NT2/D1 (cell line): ENCODE measurements around the gene LAMP1.
"Not testable (repeated sequence)": the region's sequence is repeated elsewhere in the genome, so short reads cannot be mapped to it uniquely, and the experiment has no call there.

Source experiments
- DNase-seq: peaks from one replicate; pipeline ENCODE4 v3.0.0-alpha.2; 2011; ENCODE audit warnings: low read depth, low spot score
- H3K27me3 ChIP-seq: 2 replicates; pipeline ENCODE4 v1.6.0; 2011; ENCODE audit warnings: mild to moderate bottlenecking; ENCODE audit not compliant: insufficient read length, insufficient read depth
- H3K36me3 ChIP-seq: 2 replicates; pipeline ENCODE4 v1.6.1; 2011; ENCODE audit warnings: mild to moderate bottlenecking, low read length, mixed read lengths; ENCODE audit not compliant: insufficient read depth, insufficient read length
- H3K4me1 ChIP-seq: 2 replicates; pipeline ENCODE4 v1.5.1; 2011; ENCODE audit not compliant: insufficient read depth, insufficient read length
- H3K4me3 ChIP-seq: 2 replicates; pipeline ENCODE4 v1.5.1; 2011; ENCODE audit warnings: low read depth; ENCODE audit not compliant: insufficient read length
- H3K9ac ChIP-seq: 2 replicates; pipeline ENCODE4 v1.6.0; 2011; ENCODE audit warnings: low read depth; ENCODE audit not compliant: insufficient read length
- H3K9me3 ChIP-seq: 2 replicates; pipeline ENCODE4 v1.5.1; 2011; ENCODE audit warnings: mild to moderate bottlenecking, low read length; ENCODE audit not compliant: insufficient read depth
- SUZ12 ChIP-seq: IDR thresholded peaks from 2 replicates; pipeline ENCODE4 v1.6.1; 2011; ENCODE audit not compliant: insufficient read length, insufficient read depth; ENCODE audit errors: extremely low read depth
- YY1 ChIP-seq: IDR thresholded peaks from 2 replicates; pipeline ENCODE4 v1.6.1; 2011; ENCODE audit not compliant: insufficient read length, insufficient read depth
- ZNF274 ChIP-seq: IDR thresholded peaks from 2 replicates; pipeline ENCODE4 v1.6.1; 2011; ENCODE audit warnings: mild to moderate bottlenecking, low read depth, low read length

The LAMP1 gene

DNA sequence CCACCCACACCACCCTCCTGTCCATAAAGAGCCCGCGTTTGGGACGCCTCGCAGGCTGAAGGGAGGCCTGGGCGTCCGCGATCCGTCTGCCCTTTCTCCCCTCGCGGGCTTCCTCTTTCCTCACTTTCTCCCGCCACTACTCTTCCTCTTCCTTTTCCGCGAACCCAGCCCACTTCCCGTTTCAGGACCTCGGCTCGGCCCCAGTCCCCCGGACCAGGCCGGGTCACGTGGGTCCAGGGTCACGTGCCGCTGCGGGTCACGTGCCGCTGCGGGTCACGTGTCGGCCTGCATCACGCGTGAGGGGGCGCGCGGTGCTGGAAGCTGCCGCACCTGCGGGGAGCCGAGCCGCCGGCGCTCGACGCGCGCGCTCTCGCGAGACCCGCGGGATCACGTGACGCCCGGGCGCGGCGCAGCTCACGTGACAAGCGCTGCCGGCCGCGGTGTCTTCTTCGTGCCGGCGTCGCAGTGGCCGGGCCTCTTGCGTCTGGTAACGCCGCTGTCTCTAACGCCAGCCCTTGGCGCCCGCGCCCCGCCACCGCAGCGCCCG is at the start of gene LAMP1:
TSS of gene LAMP1 (plus strand) at position 417 of the 547 bp plus-strand sequence. CDS start 196 bp downstream, outside the sequence.
- Histone ChIP-seq H3K36me3 (peaks cover 3% of the 10 kb centered on the region), H3K4me1 (no peaks in the 10 kb centered on the region), H3K9ac (peak within 1 kb of the TSS; percentile 86), H3K4me3 (peak within 1 kb of the TSS; percentile 81), H3K9me3 (no peaks in the 10 kb centered on the region), H3K27me3 (peaks cover 4% of the 10 kb centered on the region)
- TF ChIP-seq YY1 (no peak), ZNF274 (no peak), SUZ12 (no peak)
- peak; percentile 97 for DNase-seq

DNA sequence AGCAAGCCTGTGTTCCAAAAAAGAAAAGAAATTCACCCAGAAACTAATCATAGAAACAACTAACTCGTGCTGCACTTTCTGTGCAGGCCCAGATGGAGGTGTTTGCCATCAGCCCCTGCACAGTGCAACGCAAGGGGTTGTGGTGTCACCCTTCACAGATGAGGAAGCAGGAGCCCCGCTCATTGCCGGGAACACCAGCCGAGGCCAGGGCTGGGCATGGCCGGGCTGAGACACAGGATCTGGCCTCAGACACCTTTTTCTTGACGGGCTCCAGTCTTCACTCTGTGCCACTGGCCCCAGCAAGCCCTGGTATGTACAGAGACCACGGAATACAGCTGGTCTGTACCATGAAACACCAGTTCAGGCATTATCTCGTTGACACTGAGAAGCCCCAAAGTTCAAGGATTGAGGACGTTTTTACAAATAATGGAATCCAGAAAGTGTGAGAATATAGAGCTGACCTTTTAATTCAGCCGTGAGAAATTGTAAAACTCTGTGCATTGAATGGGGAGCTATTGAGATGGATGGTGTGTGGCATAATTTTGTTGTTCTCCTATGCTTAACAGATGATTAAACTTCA is 44.4 kb upstream of the LAMP1 start:
- Histone ChIP-seq H3K36me3 (peaks cover 92% of the 10 kb centered on the region), H3K4me3 (no peak overlapping the region), H3K9ac (no peak overlapping the region), H3K4me1 (no peaks in the 10 kb centered on the region), H3K9me3 (no peaks in the 10 kb centered on the region), H3K27me3 (no peaks in the 10 kb centered on the region)
- no peak for DNase-seq
- no peak for TF ChIP-seq SUZ12
- TF ChIP-seq YY1 = no peak
- TF ChIP-seq ZNF274 = no peak

DNA sequence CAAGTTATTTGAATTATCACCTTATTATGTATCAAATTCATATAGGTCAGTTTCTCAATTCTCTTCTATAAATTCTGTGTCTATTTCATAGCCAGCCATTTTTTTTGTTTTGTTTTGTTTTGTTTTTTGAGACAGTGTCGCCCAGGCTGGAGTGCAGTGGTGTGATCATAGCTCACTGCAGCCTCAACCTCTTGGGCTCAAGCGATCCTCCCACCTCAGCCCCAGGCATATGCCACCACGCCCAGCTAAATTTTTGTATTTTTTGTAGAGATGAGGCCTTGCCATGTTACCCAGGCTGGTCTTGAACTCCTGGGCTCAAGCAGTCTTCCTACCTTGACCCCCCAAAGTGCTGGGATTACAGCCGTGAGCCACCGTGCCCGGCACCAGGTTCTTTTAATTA is 39.1 kb upstream of the LAMP1 start:
- H3K9ac ChIP-seq, H3K4me1 ChIP-seq, H3K9me3 ChIP-seq, H3K27me3 ChIP-seq, DNase-seq, H3K4me3 ChIP-seq: not testable (repeated sequence)
- peaks cover 79% of the 10 kb centered on the region for H3K36me3 ChIP-seq

DNA sequence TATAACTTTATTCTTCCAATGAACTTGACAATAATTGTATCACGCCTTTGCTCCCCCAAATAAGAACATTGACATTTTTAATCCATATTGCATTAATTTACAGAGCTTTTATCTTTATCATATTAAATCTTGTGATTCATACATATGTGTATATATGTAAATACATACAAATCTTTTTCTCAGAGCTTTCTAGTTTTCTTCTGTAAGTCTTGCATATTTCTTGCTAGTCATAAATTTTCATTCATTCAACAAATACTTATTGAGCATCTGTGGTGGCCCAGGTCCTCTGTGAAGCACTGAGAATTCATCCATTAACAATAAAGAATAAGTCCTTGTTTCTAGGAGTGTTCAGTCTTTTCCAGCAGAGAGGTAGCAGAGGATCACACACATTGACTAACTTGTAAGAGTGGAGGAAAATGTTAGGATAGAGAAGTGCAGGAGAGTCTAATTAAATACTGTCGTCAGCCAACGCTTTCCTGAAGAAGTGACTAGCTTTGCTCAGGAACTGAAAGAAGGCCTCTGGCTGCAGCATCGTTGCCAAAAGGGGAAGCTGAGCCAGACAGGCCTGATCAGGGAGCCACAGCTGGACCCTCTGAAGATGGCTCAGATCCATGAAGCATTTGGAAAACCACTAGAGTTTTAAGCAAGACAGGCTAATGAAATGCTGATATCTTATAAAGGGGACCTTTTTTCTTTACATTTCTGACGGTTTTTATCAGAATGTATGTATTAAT is 38.6 kb upstream of the LAMP1 start:
- Histone ChIP-seq H3K4me1 (no peaks in the 10 kb centered on the region), H3K9ac (no peak overlapping the region), H3K27me3 (no peaks in the 10 kb centered on the region), H3K9me3 (no peaks in the 10 kb centered on the region), H3K36me3 (peaks cover 78% of the 10 kb centered on the region), H3K4me3 (no peak overlapping the region)
- DNase-seq = no peak
- TF ChIP-seq ZNF274 = no peak
- TF ChIP-seq SUZ12 = no peak

- no peak for DNase-seq
- Histone ChIP-seq H3K27me3 (no peaks in the 10 kb centered on the region), H3K4me1 (no peaks in the 10 kb centered on the region), H3K4me3 (no peak overlapping the region), H3K9me3 (no peaks in the 10 kb centered on the region), H3K36me3 (peaks cover 68% of the 10 kb centered on the region), H3K9ac (no peak overlapping the region)
- TF ChIP-seq ZNF274 (no peak), YY1 (no peak), SUZ12 (no peak)
Observed at GRCh38 chr13:113260996-113261395, 36.0 kb upstream of the LAMP1 start.

- H3K9me3 ChIP-seq, DNase-seq, H3K4me3 ChIP-seq, H3K4me1 ChIP-seq, H3K9ac ChIP-seq, H3K27me3 ChIP-seq: not testable (repeated sequence)
- H3K36me3 ChIP-seq = peaks cover 53% of the 10 kb centered on the region
Observed at GRCh38 chr13:113263016-113263415, 34.0 kb upstream of the LAMP1 start.

DNA sequence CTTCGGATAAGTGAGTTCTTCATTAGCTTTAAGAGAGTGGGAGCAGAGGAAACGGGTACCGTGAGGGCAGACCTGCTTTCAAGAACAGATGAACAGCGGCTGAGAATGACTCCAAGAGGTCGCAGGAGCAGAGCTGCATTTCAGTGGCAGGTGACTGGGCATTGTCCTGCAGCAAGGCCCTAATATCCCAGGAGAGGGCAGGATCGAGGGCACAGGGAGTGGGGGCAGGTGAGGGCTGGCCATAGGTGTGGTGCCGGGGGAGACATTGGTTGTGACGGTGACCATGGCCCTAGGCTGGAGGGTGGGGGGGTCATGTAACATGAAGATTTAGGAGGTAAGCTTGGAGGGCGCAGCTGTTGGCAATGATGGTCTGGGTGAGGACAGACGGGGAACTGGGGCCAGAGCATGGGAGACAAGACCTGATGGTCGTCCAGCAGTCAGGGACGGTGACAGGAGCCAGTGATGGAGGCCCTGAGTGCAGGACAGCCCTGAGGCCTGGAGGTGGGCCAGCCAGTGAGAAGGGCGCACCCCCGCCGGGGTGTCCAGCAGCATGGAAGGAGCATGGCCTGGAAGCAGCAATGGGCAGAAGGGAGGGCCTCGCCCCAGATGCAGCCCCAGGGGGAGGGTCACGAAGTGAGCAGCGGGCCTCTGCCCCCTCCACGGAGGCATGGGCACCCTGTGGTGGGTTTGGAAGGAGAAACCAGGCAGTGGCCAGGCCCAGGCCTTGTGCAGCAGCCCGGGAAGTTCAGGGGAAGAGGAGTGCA is 29.2 kb upstream of the LAMP1 start:
- TF ChIP-seq SUZ12 (no peak), YY1 (no peak), ZNF274 (no peak)
- H3K27me3 ChIP-seq = no peaks in the 10 kb centered on the region
- H3K36me3 ChIP-seq = peaks cover 21% of the 10 kb centered on the region
- no peaks in the 10 kb centered on the region for H3K9me3 ChIP-seq
- no peaks in the 10 kb centered on the region for H3K4me1 ChIP-seq
- no peak for DNase-seq
- no peak overlapping the region for H3K4me3 ChIP-seq
- H3K9ac ChIP-seq = no peak overlapping the region
